BLaER1 (cell line): Measurements from ENCODE around the gene TNRC6C.

Experiments
- H3K27ac ChIP-seq: shearing (Covaris generic); formaldehyde crosslinking; 2 replicates; pipeline ENCODE4 v1.8.1; 2022
- H3K27me3 ChIP-seq: shearing (Covaris generic); formaldehyde crosslinking; 2 replicates; pipeline ENCODE4 v1.8.1; 2022
- H3K36me3 ChIP-seq: shearing (Covaris generic); formaldehyde crosslinking; 2 replicates; pipeline ENCODE4 v1.8.1; 2022
- H3K4me1 ChIP-seq: shearing (Covaris generic); formaldehyde crosslinking; 2 replicates; pipeline ENCODE4 v1.8.1; 2022
- H3K4me2 ChIP-seq: shearing (Covaris generic); formaldehyde crosslinking; 2 replicates; pipeline ENCODE4 v1.8.1; 2022
- H3K4me3 ChIP-seq: shearing (Covaris generic); formaldehyde crosslinking; 2 replicates; pipeline ENCODE4 v1.8.1; 2022
- H3K9ac ChIP-seq: shearing (Covaris generic); formaldehyde crosslinking; 2 replicates; pipeline ENCODE4 v1.8.1; 2022
- H3K9me3 ChIP-seq: shearing (Covaris generic); formaldehyde crosslinking; 2 replicates; pipeline ENCODE4 v1.8.1; 2022
- H4K20me1 ChIP-seq: shearing (Covaris generic); formaldehyde crosslinking; 2 replicates; pipeline ENCODE4 v1.8.1; 2022
- Cebpa-rat ChIP-seq: shearing (Covaris generic); IDR thresholded peaks from 2 replicates; pipeline ENCODE4 v1.8.1; 2022

The TNRC6C gene

DNA sequence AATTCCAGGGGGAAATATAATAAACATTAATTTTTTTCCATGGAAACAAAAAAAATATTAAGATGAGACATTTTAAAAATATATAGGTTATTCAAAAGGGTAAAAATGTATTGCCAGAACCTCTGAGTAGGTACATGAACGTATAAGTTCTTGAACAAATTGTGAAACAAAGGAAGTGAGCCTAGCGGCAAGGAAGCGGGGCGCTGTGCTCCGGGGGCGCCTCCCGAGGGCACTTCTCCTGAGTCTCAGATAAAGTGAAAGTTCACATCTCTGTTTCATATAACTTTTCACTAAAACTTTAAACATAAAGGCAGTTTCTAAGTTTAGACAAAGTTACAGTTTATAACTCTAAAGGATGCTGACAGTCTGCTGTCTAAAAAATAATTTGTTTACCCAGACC is 52.3 kb downstream of the TNRC6C start:
- no peak for TF ChIP-seq Cebpa-rat
- no peak overlapping the region for H3K4me2 ChIP-seq
- no peak overlapping the region; the same call in 1 of the 2 replicates for H3K9ac ChIP-seq
- H3K9me3 ChIP-seq, result no peaks in the 10 kb centered on the region
- peaks cover 18% of the 10 kb centered on the region for H3K36me3 ChIP-seq
- no peaks in the 10 kb centered on the region for H3K27me3 ChIP-seq
- no peaks in the 10 kb centered on the region for H4K20me1 ChIP-seq
- no peak overlapping the region for H3K27ac ChIP-seq
- H3K4me3 ChIP-seq, result no peak overlapping the region
- H3K4me1 ChIP-seq, result no peaks in the 10 kb centered on the region

DNA sequence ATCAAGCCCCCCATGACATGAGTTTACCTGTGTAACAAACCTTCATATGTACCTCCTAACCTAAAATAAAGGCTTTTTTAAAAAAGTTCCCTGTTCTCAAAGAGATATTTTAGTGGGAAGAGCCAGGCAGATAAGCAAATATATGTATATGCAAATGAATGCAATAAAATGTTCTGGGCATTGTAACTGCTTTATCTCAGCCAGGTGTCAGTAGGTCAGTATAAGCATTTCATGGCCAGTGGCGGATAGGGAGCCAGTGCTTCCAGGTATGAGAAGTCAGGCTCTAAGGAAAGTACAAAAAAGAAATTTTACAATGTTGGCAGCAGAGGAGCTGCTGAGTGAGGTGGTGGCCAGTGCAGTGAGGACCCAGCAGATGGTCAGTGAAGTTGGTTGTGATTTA is 53.9 kb downstream of the TNRC6C start:
- Histone ChIP-seq H3K4me1 (no peaks in the 10 kb centered on the region), H4K20me1 (no peaks in the 10 kb centered on the region), H3K4me3 (no peak overlapping the region), H3K9ac (no peak overlapping the region), H3K36me3 (peaks cover 23% of the 10 kb centered on the region), H3K27me3 (no peaks in the 10 kb centered on the region), H3K4me2 (no peak overlapping the region), H3K9me3 (no peaks in the 10 kb centered on the region), H3K27ac (no peak overlapping the region)
- TF ChIP-seq Cebpa-rat, result no peak

DNA sequence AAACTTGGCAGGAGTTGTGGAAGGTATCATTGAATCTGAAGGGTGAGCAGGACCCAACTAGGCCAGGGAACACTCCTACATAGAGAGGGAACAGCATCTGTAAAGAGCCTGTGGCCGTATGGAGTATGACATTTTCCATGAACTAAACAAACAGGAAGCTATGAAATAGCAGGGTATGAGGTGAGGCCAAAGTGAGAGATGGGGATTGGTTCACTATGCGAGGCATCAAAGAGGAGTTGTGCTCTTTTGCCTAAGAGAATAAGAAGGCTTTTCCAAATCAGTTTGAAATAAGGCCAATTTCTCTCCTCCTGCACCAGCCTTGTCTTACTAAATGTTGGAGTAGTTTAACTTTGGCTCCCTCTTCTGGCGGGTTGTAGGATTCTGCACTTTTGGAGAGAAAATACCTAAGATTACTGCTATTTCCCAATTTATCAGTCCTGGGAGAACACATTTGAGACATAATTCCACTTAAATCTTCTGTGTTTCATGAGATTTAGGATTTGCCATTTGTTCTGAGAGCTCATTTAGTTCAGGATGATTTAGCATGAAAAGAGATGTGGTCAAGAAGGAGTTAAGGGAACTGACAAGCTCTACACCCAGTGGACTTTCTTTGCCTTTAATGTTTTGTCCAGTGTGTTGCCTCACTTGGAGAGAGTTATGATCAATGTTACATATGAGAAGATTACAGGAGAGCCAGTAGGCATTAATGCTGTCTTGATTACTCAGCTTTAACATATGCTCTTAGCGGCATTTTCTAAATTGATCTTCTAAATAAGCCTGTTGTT is 55.4 kb downstream of the TNRC6C start:
- no peaks in the 10 kb centered on the region for H3K9me3 ChIP-seq
- H3K27ac ChIP-seq, result no peak overlapping the region
- H3K36me3 ChIP-seq, result peaks cover 20% of the 10 kb centered on the region
- no peaks in the 10 kb centered on the region for H3K4me1 ChIP-seq
- no peak overlapping the region for H3K4me2 ChIP-seq
- H3K27me3 ChIP-seq, result no peaks in the 10 kb centered on the region
- H4K20me1 ChIP-seq, result no peaks in the 10 kb centered on the region
- no peak overlapping the region for H3K4me3 ChIP-seq
- no peak for TF ChIP-seq Cebpa-rat
- no peak overlapping the region for H3K9ac ChIP-seq

DNA sequence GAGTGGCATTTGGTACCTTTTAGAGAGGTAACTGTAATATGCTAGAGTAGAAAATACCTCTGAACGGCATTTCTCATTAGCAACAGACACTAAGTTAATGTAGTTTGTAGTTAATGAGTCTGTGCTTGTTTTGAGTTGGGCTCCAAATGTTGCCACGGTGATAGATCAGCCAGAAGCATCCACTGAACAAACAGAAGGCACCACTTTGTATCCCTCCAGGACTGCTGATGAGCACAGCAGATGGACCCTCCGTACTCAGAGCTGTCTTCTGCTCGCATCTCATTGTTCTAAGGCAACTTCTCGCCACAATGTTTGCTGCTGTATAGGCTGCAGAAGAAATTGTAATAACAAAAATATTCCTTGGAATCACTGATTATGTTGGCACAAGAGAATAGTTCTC is 56.1 kb downstream of the TNRC6C start:
- no peaks in the 10 kb centered on the region for H3K27me3 ChIP-seq
- no peak overlapping the region for H3K4me2 ChIP-seq
- H3K9me3 ChIP-seq, result no peaks in the 10 kb centered on the region
- no peak overlapping the region for H3K9ac ChIP-seq
- H3K27ac ChIP-seq, result no peak overlapping the region
- H4K20me1 ChIP-seq, result no peaks in the 10 kb centered on the region
- no peak for TF ChIP-seq Cebpa-rat
- peaks cover 15% of the 10 kb centered on the region for H3K36me3 ChIP-seq
- no peak overlapping the region for H3K4me3 ChIP-seq
- H3K4me1 ChIP-seq, result no peaks in the 10 kb centered on the region

DNA sequence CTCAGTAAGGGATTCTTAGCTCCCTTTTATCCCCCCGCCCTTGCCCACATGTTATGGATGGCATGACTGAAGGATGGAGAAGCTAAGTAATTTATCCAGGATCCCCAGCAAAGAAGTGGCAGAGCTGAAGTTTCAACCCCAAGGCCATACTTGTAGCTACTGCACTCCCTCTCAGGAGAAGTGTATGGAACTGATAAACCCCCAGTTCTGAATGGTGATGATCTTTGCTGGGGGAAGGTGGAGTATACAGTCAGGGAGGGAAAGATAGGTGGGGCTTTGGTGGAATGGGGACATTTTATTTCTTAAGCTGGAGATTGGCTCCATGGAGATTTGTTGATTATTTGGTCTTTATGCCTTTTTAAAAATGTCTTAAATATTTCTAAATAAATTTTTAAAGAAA is 58.3 kb downstream of the TNRC6C start:
- no peak overlapping the region for H3K4me3 ChIP-seq
- TF ChIP-seq Cebpa-rat, result no peak
- no peak overlapping the region for H3K4me2 ChIP-seq
- H4K20me1 ChIP-seq, result no peaks in the 10 kb centered on the region
- no peak overlapping the region for H3K9ac ChIP-seq
- peaks cover 10% of the 10 kb centered on the region; the same call in 1 of the 2 replicates for H3K36me3 ChIP-seq
- no peak overlapping the region for H3K27ac ChIP-seq
- H3K27me3 ChIP-seq, result no peaks in the 10 kb centered on the region
- H3K4me1 ChIP-seq, result no peaks in the 10 kb centered on the region
- H3K9me3 ChIP-seq, result no peaks in the 10 kb centered on the region

DNA sequence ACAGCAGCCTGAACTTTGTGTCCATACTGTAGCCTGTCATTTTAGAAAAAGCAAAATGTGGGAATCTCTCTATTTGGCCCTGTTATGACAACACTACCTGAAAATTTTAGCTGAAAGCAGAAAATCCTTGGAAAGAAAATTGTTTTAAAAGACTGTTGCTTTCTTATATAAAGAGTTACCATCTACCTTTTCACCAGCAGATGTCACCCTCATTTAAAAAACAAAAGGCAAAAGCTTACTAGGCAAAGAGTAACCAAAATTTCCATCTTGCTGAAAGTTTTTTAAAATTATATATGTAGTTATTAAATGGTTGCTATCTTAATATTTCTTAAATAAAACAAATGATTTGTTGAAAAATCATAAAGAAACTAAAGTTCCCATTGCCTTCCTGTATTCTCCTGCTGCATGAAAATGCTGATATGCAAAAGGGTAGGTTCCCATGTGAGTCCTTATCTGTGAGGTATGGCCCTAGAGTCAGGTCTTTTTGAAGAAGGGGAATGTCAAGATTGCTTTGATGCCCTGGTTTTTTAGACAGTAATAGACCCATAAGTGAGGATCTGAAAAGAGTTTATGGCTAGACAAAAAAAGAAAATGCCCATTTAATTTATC is 61.0 kb downstream of the TNRC6C start:
- H3K4me2 ChIP-seq, result no peak overlapping the region
- no peak for TF ChIP-seq Cebpa-rat
- no peak overlapping the region for H3K9ac ChIP-seq
- no peaks in the 10 kb centered on the region for H3K4me1 ChIP-seq
- H3K27ac ChIP-seq, result no peak overlapping the region
- H3K4me3 ChIP-seq, result no peak overlapping the region
- peaks cover 5% of the 10 kb centered on the region; the same call in 1 of the 2 replicates for H3K36me3 ChIP-seq
- H3K27me3 ChIP-seq, result no peaks in the 10 kb centered on the region
- no peaks in the 10 kb centered on the region for H3K9me3 ChIP-seq
- no peaks in the 10 kb centered on the region for H4K20me1 ChIP-seq

DNA sequence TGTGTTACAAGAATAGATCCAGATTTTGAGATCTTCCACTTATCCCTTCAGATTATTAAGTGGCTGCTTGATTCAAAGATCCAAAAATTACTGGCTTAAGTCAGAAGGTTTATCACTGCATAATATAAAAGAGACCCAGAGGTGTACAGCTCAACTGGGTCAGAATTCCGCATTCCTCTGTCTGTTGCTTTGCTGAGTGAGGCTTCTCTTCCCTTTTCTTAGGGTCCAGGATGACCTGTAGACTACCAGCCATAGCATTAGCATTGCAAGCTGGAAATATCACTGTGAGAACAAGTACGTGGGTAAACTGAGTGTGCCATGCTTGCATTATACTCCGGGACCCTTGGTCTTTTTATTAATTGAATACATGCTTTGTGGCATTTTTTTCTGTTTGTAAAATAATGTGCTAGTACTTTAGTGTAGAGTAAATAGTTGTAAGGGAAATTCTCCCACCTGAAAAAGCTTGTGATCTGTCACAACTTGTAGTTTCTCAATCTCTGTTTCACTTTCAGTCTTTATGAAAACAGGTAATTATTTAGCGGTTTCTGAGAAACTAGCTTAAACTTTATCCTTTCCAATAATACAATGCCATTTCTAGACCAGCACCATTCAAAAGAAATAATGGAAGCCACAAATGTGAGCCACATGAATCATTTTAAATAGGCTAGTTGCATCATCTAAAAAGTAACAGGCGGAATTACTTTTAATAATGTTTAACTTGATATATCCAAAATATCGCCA is 61.6 kb downstream of the TNRC6C start:
- TF ChIP-seq Cebpa-rat, result no peak
- no peak overlapping the region for H3K4me2 ChIP-seq
- no peaks in the 10 kb centered on the region for H3K9me3 ChIP-seq
- peaks cover 5% of the 10 kb centered on the region; the same call in 1 of the 2 replicates for H3K36me3 ChIP-seq
- H3K4me3 ChIP-seq, result no peak overlapping the region
- no peak overlapping the region for H3K27ac ChIP-seq
- H4K20me1 ChIP-seq, result no peaks in the 10 kb centered on the region
- no peak overlapping the region for H3K9ac ChIP-seq
- no peaks in the 10 kb centered on the region for H3K4me1 ChIP-seq
- H3K27me3 ChIP-seq, result no peaks in the 10 kb centered on the region

DNA sequence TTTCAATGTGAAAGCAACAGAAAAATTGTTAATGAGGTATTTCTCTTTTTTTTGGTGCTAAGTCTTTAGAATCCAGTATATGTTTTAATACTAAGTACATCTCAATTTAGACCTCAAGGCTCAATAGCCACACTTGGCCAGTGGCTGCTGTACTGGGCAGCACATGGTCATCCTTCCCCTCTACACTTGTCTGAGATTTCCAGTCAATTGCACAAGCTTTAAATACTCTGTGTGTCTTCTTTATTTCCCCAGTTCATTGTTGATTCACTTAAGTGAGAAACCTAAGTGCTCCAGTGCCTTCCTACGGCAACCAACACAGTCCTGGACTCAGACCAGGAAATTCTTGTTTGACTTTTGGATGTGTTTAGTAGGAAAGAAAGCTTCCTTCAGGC is 62.2 kb downstream of the TNRC6C start:
- Histone ChIP-seq H3K9me3 (no peaks in the 10 kb centered on the region), H3K4me2 (no peak overlapping the region), H3K27me3 (no peaks in the 10 kb centered on the region), H3K27ac (no peak overlapping the region), H3K36me3 (peaks cover 5% of the 10 kb centered on the region; the same call in 1 of the 2 replicates), H4K20me1 (no peaks in the 10 kb centered on the region), H3K4me1 (no peaks in the 10 kb centered on the region), H3K9ac (no peak overlapping the region), H3K4me3 (no peak overlapping the region)
- no peak for TF ChIP-seq Cebpa-rat

DNA sequence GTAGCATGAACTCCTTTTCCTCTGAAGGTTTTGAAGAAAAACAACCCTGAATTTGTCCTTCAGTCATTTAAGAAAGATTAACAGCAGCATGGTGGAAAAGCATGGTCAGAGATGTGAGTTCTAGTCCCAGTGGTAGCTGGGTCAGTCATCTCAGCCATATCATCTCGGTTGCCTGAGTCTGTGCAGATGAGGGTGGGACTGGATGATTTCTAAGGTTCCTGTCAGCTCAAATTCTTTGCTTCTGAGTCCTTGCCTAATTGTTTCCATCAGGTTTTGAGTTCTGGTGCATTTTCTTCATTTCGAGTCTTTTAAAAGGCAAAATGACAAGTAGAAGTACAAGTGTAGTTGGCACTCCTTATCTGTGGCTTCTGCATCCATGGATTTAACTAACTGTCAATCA is 63.9 kb downstream of the TNRC6C start:
- Histone ChIP-seq H3K36me3 (no peaks in the 10 kb centered on the region; the same call in 1 of the 2 replicates), H3K4me2 (no peak overlapping the region), H3K27ac (no peak overlapping the region), H3K4me1 (no peaks in the 10 kb centered on the region), H3K9me3 (no peaks in the 10 kb centered on the region), H4K20me1 (no peaks in the 10 kb centered on the region), H3K27me3 (no peaks in the 10 kb centered on the region), H3K9ac (no peak overlapping the region), H3K4me3 (no peak overlapping the region)
- TF ChIP-seq Cebpa-rat, result no peak

DNA sequence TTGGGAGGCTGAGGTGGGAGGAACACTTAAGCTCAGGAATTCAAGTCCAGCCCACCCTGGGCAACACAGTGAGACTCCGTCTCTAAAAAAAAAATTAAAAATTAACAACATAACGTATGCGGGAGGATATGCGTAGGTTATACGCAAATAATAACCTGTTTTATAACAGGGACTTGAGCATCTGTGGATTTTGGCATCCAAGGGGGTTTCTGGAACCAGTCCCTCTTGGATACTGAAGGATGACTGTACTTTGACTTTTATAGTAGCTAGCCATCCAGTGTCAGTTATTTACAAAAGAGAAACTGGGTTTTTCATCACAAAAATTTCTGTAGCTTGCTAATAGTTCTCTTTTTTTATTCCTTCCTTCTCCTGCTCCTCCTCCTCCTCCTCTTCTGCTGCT is 64.5 kb downstream of the TNRC6C start:
- H3K4me3 ChIP-seq, result no peak overlapping the region
- H3K9ac ChIP-seq, result no peak overlapping the region
- H4K20me1 ChIP-seq, result no peaks in the 10 kb centered on the region
- no peak overlapping the region for H3K4me2 ChIP-seq
- TF ChIP-seq Cebpa-rat, result no peak
- no peak overlapping the region for H3K27ac ChIP-seq
- no peaks in the 10 kb centered on the region for H3K27me3 ChIP-seq
- H3K9me3 ChIP-seq, result no peaks in the 10 kb centered on the region
- no peaks in the 10 kb centered on the region; the same call in 1 of the 2 replicates for H3K36me3 ChIP-seq
- H3K4me1 ChIP-seq, result no peaks in the 10 kb centered on the region
